WTC11 (cell line): Measurements from ENCODE around the gene ADAT2. TPM values are rescaled to one million over a fixed set of nuclear protein-coding genes. Genes with fewer than 3 reads are reported as not detected.

Experiments used
- ATAC-seq: fragments of 200-7000 bp; cut with Tn5 transposase; 2 replicates; pipeline ENCODE4 v1.10.0; 2021; ENCODE audit warnings: mild to moderate bottlenecking, moderate library complexity
- CTCF ChIA-PET: fragments of 300-600 bp; sonication (Branson Sonifier 250); formaldehyde crosslinking; loops from one replicate; lab custom pipeline; 2021; ENCODE audit warnings: antibody characterized with exemption; lab: Charles Lee
- POLR2A ChIA-PET: fragments of 350-600 bp; sonication (Branson Sonifier 250); formaldehyde crosslinking; loops from one replicate; lab custom pipeline; 2021; ENCODE audit warnings: antibody characterized with exemption; lab: Charles Lee
- DNase-seq: peaks from one replicate; pipeline ENCODE4 v3.0.0; 2021; ENCODE audit warnings: low spot score
- H3K27ac Mint-ChIP-seq: 2 replicates; pipeline ENCODE4 v1.8.0; 2021; ENCODE audit warnings: mixed read lengths
- H3K27me3 Mint-ChIP-seq: 2 replicates; pipeline ENCODE4 v1.8.0; 2021; ENCODE audit warnings: low read depth, mild to moderate bottlenecking, moderate library complexity, mixed read lengths
- H3K36me3 Mint-ChIP-seq: 2 replicates; pipeline ENCODE4 v1.8.0; 2021; ENCODE audit warnings: mixed read lengths
- H3K4me1 Mint-ChIP-seq: 2 replicates; pipeline ENCODE4 v1.8.0; 2022; ENCODE audit warnings: mixed read lengths
- H3K4me3 Mint-ChIP-seq: 2 replicates; pipeline ENCODE4 v1.8.0; 2021; ENCODE audit warnings: mild to moderate bottlenecking, moderate library complexity, mixed read lengths
- H3K9me3 Mint-ChIP-seq: 2 replicates; pipeline ENCODE4 v1.8.0; 2021; ENCODE audit warnings: mixed read lengths
- CREM ChIP-seq: sonication (generic); formaldehyde crosslinking; IDR thresholded peaks from 2 replicates; pipeline ENCODE4 v1.8.1; 2022; ENCODE audit warnings: mild to moderate bottlenecking, missing genetic modification reagents, moderate library complexity
- E2F5 ChIP-seq: sonication (generic); formaldehyde crosslinking; IDR thresholded peaks from 2 replicates; pipeline ENCODE4 v1.8.1; 2022; ENCODE audit warnings: mild to moderate bottlenecking, moderate library complexity, missing genetic modification reagents
- ELF4 ChIP-seq: sonication (generic); formaldehyde crosslinking; IDR thresholded peaks from 2 replicates; pipeline ENCODE4 v1.8.1; 2022; ENCODE audit warnings: low read depth, mild to moderate bottlenecking, moderate library complexity, missing genetic modification reagents
- FOXP1 ChIP-seq: sonication (generic); formaldehyde crosslinking; IDR thresholded peaks from 2 replicates; pipeline ENCODE4 v1.8.0; 2022; ENCODE audit warnings: missing genetic modification reagents, mild to moderate bottlenecking, moderate library complexity, borderline replicate concordance
- GTF2I ChIP-seq: fragments of 250-450 bp; sonication (Bioruptor Pico); conservative IDR thresholded peaks from 2 replicates; pipeline ENCODE4 v1.4.0; 2021; ENCODE audit warnings: mild to moderate bottlenecking
- HMGA2 ChIP-seq: fragments of 250-450 bp; sonication (Bioruptor Pico); IDR thresholded peaks from 2 replicates; pipeline ENCODE4 v1.4.0; 2021; ENCODE audit warnings: mild to moderate bottlenecking, moderate library complexity
- JUN ChIP-seq: sonication (generic); formaldehyde crosslinking; IDR thresholded peaks from 2 replicates; pipeline ENCODE4 v1.8.0; 2023; ENCODE audit warnings: mild to moderate bottlenecking, missing genetic modification reagents
- NFATC4 ChIP-seq: fragments of 250-450 bp; sonication (Bioruptor Pico); IDR thresholded peaks from 2 replicates; pipeline ENCODE4 v1.9.0; 2021; ENCODE audit warnings: mild to moderate bottlenecking
- USF2 ChIP-seq: sonication (generic); formaldehyde crosslinking; IDR thresholded peaks from 2 replicates; pipeline ENCODE4 v1.8.1; 2023; ENCODE audit warnings: mild to moderate bottlenecking, missing genetic modification reagents, moderate library complexity
- ZBTB21 ChIP-seq: sonication (generic); formaldehyde crosslinking; IDR thresholded peaks from 2 replicates; pipeline ENCODE4 v1.8.1; 2023; ENCODE audit warnings: mild to moderate bottlenecking, missing genetic modification reagents, borderline replicate concordance
- ZNF219 ChIP-seq: sonication (generic); formaldehyde crosslinking; IDR thresholded peaks from 2 replicates; pipeline ENCODE4 v1.8.0; 2023; ENCODE audit warnings: missing genetic modification reagents, mild to moderate bottlenecking, borderline replicate concordance
- ZNF232 ChIP-seq: sonication (generic); formaldehyde crosslinking; IDR thresholded peaks from 2 replicates; pipeline ENCODE4 v1.8.0; 2022; ENCODE audit warnings: mild to moderate bottlenecking, missing genetic modification reagents
- ZNF416 ChIP-seq: fragments of 250-450 bp; sonication (Bioruptor Pico); IDR thresholded peaks from 2 replicates; pipeline ENCODE4 v1.9.0; 2021; ENCODE audit warnings: mild to moderate bottlenecking, inconsistent platforms
- ZNF425 ChIP-seq: fragments of 250-450 bp; sonication (Bioruptor Pico); conservative IDR thresholded peaks from 2 replicates; pipeline ENCODE4 v1.9.0; 2021; ENCODE audit warnings: mild to moderate bottlenecking
- total RNA-seq: library from RNA; stranded (reverse); gene quantifications from 3 replicates; pipeline ENCODE4 v1.2.3, GENCODE V29; 2021
- TF ChIP-seq, protein P1 (sequence below): sonication (generic); formaldehyde crosslinking; IDR thresholded peaks from 2 replicates; pipeline ENCODE4 v1.8.1; 2023; ENCODE audit warnings: mild to moderate bottlenecking, missing genetic modification reagents
- TF ChIP-seq, protein P2 (sequence below): sonication (generic); formaldehyde crosslinking; IDR thresholded peaks from 2 replicates; pipeline ENCODE4 v1.8.1; 2023; ENCODE audit warnings: mild to moderate bottlenecking, missing genetic modification reagents
- TF ChIP-seq, protein P3 (sequence below): sonication (generic); formaldehyde crosslinking; IDR thresholded peaks from 2 replicates; pipeline ENCODE4 v1.8.0; 2023; ENCODE audit warnings: missing genetic modification reagents, mild to moderate bottlenecking, borderline replicate concordance
- TF ChIP-seq, protein P4 (sequence below): sonication (generic); formaldehyde crosslinking; IDR thresholded peaks from 2 replicates; pipeline ENCODE4 v1.8.0; 2023; ENCODE audit warnings: mild to moderate bottlenecking, missing genetic modification reagents

ADAT2 gene
- total RNA-seq, 1 experiment from 2014 or later, result 13.3 TPM

GRCh38 chr6:143441010-143441409 is 9.5 kb downstream of the ADAT2 start (continued):
- TF ChIP-seq, protein P1, sequence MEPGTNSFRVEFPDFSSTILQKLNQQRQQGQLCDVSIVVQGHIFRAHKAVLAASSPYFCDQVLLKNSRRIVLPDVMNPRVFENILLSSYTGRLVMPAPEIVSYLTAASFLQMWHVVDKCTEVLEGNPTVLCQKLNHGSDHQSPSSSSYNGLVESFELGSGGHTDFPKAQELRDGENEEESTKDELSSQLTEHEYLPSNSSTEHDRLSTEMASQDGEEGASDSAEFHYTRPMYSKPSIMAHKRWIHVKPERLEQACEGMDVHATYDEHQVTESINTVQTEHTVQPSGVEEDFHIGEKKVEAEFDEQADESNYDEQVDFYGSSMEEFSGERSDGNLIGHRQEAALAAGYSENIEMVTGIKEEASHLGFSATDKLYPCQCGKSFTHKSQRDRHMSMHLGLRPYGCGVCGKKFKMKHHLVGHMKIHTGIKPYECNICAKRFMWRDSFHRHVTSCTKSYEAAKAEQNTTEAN (CRISPR knock-in tag), result no peak
- TF ChIP-seq CREM (CRISPR knock-in tag), result no peak
- no peak for TF ChIP-seq HMGA2 (CRISPR knock-in tag)
- TF ChIP-seq ZNF425 (CRISPR knock-in tag), result no peak

- ATAC-seq, result no peak
- no peaks in the 10 kb centered on the region for H3K27me3 Mint-ChIP-seq
- H3K9me3 Mint-ChIP-seq, result no peaks in the 10 kb centered on the region
- H3K4me3 Mint-ChIP-seq, result no peak overlapping the region
- TF ChIP-seq, protein P1 (CRISPR knock-in tag), result no peak
- TF ChIP-seq ZNF219 (CRISPR knock-in tag), result no peak
- no peak for TF ChIP-seq ELF4
- TF ChIP-seq, protein P2, sequence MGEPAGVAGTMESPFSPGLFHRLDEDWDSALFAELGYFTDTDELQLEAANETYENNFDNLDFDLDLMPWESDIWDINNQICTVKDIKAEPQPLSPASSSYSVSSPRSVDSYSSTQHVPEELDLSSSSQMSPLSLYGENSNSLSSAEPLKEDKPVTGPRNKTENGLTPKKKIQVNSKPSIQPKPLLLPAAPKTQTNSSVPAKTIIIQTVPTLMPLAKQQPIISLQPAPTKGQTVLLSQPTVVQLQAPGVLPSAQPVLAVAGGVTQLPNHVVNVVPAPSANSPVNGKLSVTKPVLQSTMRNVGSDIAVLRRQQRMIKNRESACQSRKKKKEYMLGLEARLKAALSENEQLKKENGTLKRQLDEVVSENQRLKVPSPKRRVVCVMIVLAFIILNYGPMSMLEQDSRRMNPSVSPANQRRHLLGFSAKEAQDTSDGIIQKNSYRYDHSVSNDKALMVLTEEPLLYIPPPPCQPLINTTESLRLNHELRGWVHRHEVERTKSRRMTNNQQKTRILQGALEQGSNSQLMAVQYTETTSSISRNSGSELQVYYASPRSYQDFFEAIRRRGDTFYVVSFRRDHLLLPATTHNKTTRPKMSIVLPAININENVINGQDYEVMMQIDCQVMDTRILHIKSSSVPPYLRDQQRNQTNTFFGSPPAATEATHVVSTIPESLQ, result no peak
- TF ChIP-seq, all 79 proteins: peak for 0
- Mint-ChIP-seq H3K36me3 (peaks cover 24% of the 10 kb centered on the region), H3K4me1 (no peaks in the 10 kb centered on the region), H3K27ac (no peak overlapping the region)
- CTCF ChIA-PET, result no interaction called here
- no peak for DNase-seq
- POLR2A ChIA-PET, result no interaction called here
Measured at GRCh38 chr6:143432588-143432987, 17.9 kb downstream of the ADAT2 start.

DNA sequence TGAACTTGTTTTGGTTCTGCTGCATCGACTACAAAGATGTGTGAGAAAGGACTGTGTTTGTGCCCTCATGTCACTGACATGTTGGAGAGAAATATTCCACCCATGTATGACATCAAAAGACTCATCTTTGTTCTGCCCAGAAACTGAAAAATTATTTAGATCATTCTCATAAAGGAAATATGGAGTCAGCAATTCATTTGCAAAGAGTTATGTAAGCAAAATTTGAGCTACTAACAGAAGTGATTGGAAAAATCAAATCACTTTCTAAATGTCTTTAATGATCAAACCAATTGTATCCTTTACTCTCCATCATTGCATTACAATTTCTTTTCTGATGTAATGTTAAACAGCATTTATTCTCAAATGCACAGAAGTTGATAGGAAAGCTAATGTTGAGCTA is 19.3 kb downstream of the ADAT2 start:
- no peaks in the 10 kb centered on the region for H3K9me3 Mint-ChIP-seq
- DNase-seq, result no peak
- TF ChIP-seq USF2 (CRISPR knock-in tag), result no peak
- TF ChIP-seq E2F5 (CRISPR knock-in tag), result no peak
- TF ChIP-seq ZBTB21, result no peak
- no peak for TF ChIP-seq NFATC4 (CRISPR knock-in tag)
- TF ChIP-seq FOXP1 (CRISPR knock-in tag), result no peak
- TF ChIP-seq, protein P3, sequence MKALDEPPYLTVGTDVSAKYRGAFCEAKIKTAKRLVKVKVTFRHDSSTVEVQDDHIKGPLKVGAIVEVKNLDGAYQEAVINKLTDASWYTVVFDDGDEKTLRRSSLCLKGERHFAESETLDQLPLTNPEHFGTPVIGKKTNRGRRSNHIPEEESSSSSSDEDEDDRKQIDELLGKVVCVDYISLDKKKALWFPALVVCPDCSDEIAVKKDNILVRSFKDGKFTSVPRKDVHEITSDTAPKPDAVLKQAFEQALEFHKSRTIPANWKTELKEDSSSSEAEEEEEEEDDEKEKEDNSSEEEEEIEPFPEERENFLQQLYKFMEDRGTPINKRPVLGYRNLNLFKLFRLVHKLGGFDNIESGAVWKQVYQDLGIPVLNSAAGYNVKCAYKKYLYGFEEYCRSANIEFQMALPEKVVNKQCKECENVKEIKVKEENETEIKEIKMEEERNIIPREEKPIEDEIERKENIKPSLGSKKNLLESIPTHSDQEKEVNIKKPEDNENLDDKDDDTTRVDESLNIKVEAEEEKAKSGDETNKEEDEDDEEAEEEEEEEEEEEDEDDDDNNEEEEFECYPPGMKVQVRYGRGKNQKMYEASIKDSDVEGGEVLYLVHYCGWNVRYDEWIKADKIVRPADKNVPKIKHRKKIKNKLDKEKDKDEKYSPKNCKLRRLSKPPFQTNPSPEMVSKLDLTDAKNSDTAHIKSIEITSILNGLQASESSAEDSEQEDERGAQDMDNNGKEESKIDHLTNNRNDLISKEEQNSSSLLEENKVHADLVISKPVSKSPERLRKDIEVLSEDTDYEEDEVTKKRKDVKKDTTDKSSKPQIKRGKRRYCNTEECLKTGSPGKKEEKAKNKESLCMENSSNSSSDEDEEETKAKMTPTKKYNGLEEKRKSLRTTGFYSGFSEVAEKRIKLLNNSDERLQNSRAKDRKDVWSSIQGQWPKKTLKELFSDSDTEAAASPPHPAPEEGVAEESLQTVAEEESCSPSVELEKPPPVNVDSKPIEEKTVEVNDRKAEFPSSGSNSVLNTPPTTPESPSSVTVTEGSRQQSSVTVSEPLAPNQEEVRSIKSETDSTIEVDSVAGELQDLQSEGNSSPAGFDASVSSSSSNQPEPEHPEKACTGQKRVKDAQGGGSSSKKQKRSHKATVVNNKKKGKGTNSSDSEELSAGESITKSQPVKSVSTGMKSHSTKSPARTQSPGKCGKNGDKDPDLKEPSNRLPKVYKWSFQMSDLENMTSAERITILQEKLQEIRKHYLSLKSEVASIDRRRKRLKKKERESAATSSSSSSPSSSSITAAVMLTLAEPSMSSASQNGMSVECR (CRISPR knock-in tag), result no peak
- TF ChIP-seq ZNF416 (CRISPR knock-in tag), result no peak
- TF ChIP-seq ZNF232 (CRISPR knock-in tag), result no peak
- no peak for TF ChIP-seq JUN (CRISPR knock-in tag)
- TF ChIP-seq, protein P4, sequence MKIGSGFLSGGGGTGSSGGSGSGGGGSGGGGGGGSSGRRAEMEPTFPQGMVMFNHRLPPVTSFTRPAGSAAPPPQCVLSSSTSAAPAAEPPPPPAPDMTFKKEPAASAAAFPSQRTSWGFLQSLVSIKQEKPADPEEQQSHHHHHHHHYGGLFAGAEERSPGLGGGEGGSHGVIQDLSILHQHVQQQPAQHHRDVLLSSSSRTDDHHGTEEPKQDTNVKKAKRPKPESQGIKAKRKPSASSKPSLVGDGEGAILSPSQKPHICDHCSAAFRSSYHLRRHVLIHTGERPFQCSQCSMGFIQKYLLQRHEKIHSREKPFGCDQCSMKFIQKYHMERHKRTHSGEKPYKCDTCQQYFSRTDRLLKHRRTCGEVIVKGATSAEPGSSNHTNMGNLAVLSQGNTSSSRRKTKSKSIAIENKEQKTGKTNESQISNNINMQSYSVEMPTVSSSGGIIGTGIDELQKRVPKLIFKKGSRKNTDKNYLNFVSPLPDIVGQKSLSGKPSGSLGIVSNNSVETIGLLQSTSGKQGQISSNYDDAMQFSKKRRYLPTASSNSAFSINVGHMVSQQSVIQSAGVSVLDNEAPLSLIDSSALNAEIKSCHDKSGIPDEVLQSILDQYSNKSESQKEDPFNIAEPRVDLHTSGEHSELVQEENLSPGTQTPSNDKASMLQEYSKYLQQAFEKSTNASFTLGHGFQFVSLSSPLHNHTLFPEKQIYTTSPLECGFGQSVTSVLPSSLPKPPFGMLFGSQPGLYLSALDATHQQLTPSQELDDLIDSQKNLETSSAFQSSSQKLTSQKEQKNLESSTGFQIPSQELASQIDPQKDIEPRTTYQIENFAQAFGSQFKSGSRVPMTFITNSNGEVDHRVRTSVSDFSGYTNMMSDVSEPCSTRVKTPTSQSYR, result no peak
- no peak for TF ChIP-seq GTF2I (CRISPR knock-in tag)
- CTCF ChIA-PET, result no interaction called here
- H3K4me3 Mint-ChIP-seq, result no peak overlapping the region
- H3K27ac Mint-ChIP-seq, result no peak overlapping the region
- POLR2A ChIA-PET, result no interaction called here
- no peaks in the 10 kb centered on the region for H3K27me3 Mint-ChIP-seq
- ATAC-seq, result no peak
- no peaks in the 10 kb centered on the region; the same call in 1 of the 2 replicates for H3K4me1 Mint-ChIP-seq
- H3K36me3 Mint-ChIP-seq, result peaks cover 18% of the 10 kb centered on the region
